Right lobe of liver (tissue), 4 donors: Measurements from ENCODE around the gene UNC13B.

ENCODE experiments used
- CTCF ChIP-seq, 4 donors: fragments of 200-600 bp in 3 of 4; fragments of 450-650 bp in 1 of 4; IDR thresholded peaks; one replicate each; pipeline versions ENCODE4 v1.5.1 to v1.8.0; 2016 to 2022; ENCODE audit warnings: antibody characterized with exemption in 4 of 4, mild to moderate bottlenecking in 2 of 4
- POLR2A ChIP-seq: fragments of 450-650 bp; IDR thresholded peaks from one replicate; pipeline ENCODE4 v1.6.1; 2017; ENCODE audit warnings: antibody characterized with exemption, mild to moderate bottlenecking
- donor health status: DM: no; HTN: no; CAD: no.
- donor health status: DM: no; HTN: no; CAD: no.
- donor health status: DM: no; HTN: yes; CAD: no.

DNA sequence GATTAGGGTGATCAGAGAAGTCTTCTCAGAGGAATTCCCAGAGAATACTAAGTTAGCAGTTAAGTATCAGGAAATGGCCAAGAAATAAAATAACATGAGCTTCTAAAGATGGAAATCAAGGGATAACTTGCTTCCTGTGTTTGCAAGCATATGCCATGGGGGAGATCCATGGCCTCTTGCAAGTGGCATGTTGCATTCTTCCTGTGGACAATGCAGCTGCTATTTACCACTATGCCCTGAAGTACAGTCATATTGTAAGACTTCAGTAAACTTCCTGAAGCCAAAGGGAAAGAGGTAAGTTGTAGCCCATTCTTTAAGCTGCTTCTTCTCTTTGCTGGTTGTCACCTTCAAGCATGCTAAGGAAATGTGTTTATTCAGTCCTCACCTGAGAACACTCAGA is 173.4 kb downstream of the UNC13B start:
- TF ChIP-seq CTCF (IDR thresholded peaks at IDR 0.05) (no peak), POLR2A (no peak)
